HG03354 (cell line): ENCODE results near the gene GIGYF2.
"Not testable (repeated sequence)": the region's sequence is repeated elsewhere in the genome, so short reads cannot be mapped to it uniquely, and the experiment has no call there.

Experiments used
- ATAC-seq: cut with Tn5 transposase; IDR thresholded peaks from one replicate; pipeline ENCODE4 v1.9.1; 2021; ENCODE audit warnings: mild to moderate bottlenecking; ENCODE audit not compliant: unreplicated experiment, poor library complexity, severe bottlenecking

Gene GIGYF2

GRCh38 chr2:232688201-232688600 lies 8.9 kb upstream of the GIGYF2 start:
- ATAC-seq: no peak

GRCh38 chr2:232689152-232689910 lies 7.8 kb upstream of the GIGYF2 start:
- ATAC-seq: no peak

GRCh38 chr2:232691117-232691516 lies 6.0 kb upstream of the GIGYF2 start:
- ATAC-seq: not testable (repeated sequence)

- ATAC-seq: no peak
Observed at GRCh38 chr2:232693344-232693743, 3.8 kb upstream of the GIGYF2 start.

- ATAC-seq: no peak
Observed at GRCh38 chr2:232696609-232697058, 497 bp upstream of the GIGYF2 start.

- no peak for ATAC-seq
Observed at GRCh38 chr2:232697807-232698110, 628 bp downstream of the GIGYF2 start.

- ATAC-seq: no peak
Observed at GRCh38 chr2:232698556-232699091, 1.5 kb downstream of the GIGYF2 start.

GRCh38 chr2:232699110-232699509 lies 2.0 kb downstream of the GIGYF2 start:
- ATAC-seq: no peak

GRCh38 chr2:232700154-232700553 lies 3.0 kb downstream of the GIGYF2 start:
- ATAC-seq: no peak

- no peak for ATAC-seq
Observed at GRCh38 chr2:232707076-232707475, 9.9 kb downstream of the GIGYF2 start.

- ATAC-seq: no peak
Observed at GRCh38 chr2:232713505-232713904, 16.4 kb downstream of the GIGYF2 start.

- ATAC-seq: no peak
Observed at GRCh38 chr2:232714969-232715368, 17.8 kb downstream of the GIGYF2 start.

GRCh38 chr2:232720056-232720455 lies 22.9 kb downstream of the GIGYF2 start:
- not testable (repeated sequence) for ATAC-seq

GRCh38 chr2:232721261-232721660 lies 24.1 kb downstream of the GIGYF2 start:
- no peak for ATAC-seq

GRCh38 chr2:232721882-232722281 lies 24.8 kb downstream of the GIGYF2 start:
- no peak for ATAC-seq

GRCh38 chr2:232723027-232723426 lies 25.9 kb downstream of the GIGYF2 start:
- no peak for ATAC-seq

- no peak for ATAC-seq
Observed at GRCh38 chr2:232728785-232729184, 31.7 kb downstream of the GIGYF2 start.

GRCh38 chr2:232731470-232731869 lies 34.3 kb downstream of the GIGYF2 start:
- no peak for ATAC-seq

GRCh38 chr2:232741294-232741693 lies 44.2 kb downstream of the GIGYF2 start:
- no peak for ATAC-seq

- ATAC-seq: no peak
Observed at GRCh38 chr2:232741972-232742371, 44.8 kb downstream of the GIGYF2 start.

GRCh38 chr2:232744963-232745362 lies 47.8 kb downstream of the GIGYF2 start:
- no peak for ATAC-seq

GRCh38 chr2:232748038-232748437 lies 50.9 kb downstream of the GIGYF2 start:
- no peak for ATAC-seq
